Measurements from ENCODE around the gene SERINC2. TPM values are rescaled to one million over a fixed set of nuclear protein-coding genes. Genes with fewer than 3 reads are reported as not detected.

Gene SERINC2
- total and polyA plus RNA-seq, 2 of the 4 experiments (the other 2 are of a cell fraction) = 2.0 to 59.5 TPM

GRCh38 chr1:31413405-31414001, 490 bp downstream of the SERINC2 start:
- Histone ChIP-seq H3K9me1 (ENCODE audit: insufficient read depth, low read length) (peaks cover 50% of the 10 kb centered on the region), H3K4me1 (ENCODE audit: control insufficient read depth, insufficient read depth, low read length) (peaks cover 41% of the 10 kb centered on the region), H3K4ac (ENCODE audit: low read depth, low read length) (peak overlapping the region; percentile 94), H4K5ac (ENCODE audit: low read depth, low read length) (peak overlapping the region; percentile 84), H4K20me1 (ENCODE audit: insufficient read depth, low read length) (peaks cover 26% of the 10 kb centered on the region), H3K14ac (replicated peaks; ENCODE audit: low read depth, low read length) (peak overlapping the region; percentile 98), H2BK20ac (ENCODE audit: low read depth, low read length) (0 out of 2 replicates have a peak overlapping the region, but pooled peaks have one; percentile 78), H3K27ac (ENCODE audit: insufficient read depth, low read length) (peak overlapping the region; percentile 89), H4K91ac (ENCODE audit: insufficient read depth, low read depth, low read length) (peak overlapping the region; percentile 89), H2BK120ac (ENCODE audit: low read depth, low read length) (peak overlapping the region; percentile 89), H3K4me2 (ENCODE audit: low read depth, low read length) (peak overlapping the region; percentile 82), H3K27me3 (ENCODE audit: control insufficient read depth, insufficient read depth, low read length) (no peaks in the 10 kb centered on the region), H3K18ac (ENCODE audit: low read depth, low read length) (peak overlapping the region; percentile 91), H2BK5ac (ENCODE audit: low read depth, low read length, poor library complexity, severe bottlenecking) (peak overlapping the region; percentile 79), H2BK15ac (ENCODE audit: low read depth, low read length) (peak overlapping the region; percentile 15; the same call in 1 of the 3 replicates), H3K4me3 (ENCODE audit: insufficient read depth, low read depth, low read length) (peak overlapping the region; percentile 89), H2AK5ac (ENCODE audit: low read depth, low read length) (peak overlapping the region; percentile 70), H2AFZ (replicated peaks; ENCODE audit: low read length, poor library complexity) (peak overlapping the region; percentile 95), H3K36me3 (ENCODE audit: control insufficient read depth, insufficient read depth, low read length) (peaks cover 4% of the 10 kb centered on the region; the same call in 1 of the 2 replicates), H4K8ac (ENCODE audit: low read depth in 2 of 2, low read length in 2 of 2) (peak overlapping the region; percentile 64 to 82; a peak in 2 of 4 replicates), H2AK9ac (replicated peaks; ENCODE audit: low read depth, low read length, poor library complexity) (peak overlapping the region; percentile 98), H3K23ac (ENCODE audit: low read depth, low read length) (peak overlapping the region; percentile 93), H3K56ac (ENCODE audit: extremely low read depth, insufficient read depth, low read length) (peak overlapping the region; percentile 42; the same call in 1 of the 2 replicates), H3K9ac (ENCODE audit: low read depth, low read length) (peak overlapping the region; percentile 96), H3K79me1 (ENCODE audit: low read depth in 1 of 2, low read length in 2 of 2) (peaks cover 0 to 48% of the 10 kb centered on the region in 2 experiments; a peak in 3 of 4 replicates), H3K9me3 (ENCODE audit: control insufficient read depth, insufficient read depth, low read length) (no peaks in the 10 kb centered on the region)
- dilution Hi-C loops (cut with HindIII; ENCODE audit: low sequenced_read_pairs, unreplicated experiment) (no loop called here), intact Hi-C loops (cut with micrococcal nuclease) (no loop called here), in situ Hi-C loops (cut with MboI; ENCODE audit: low sequenced_read_pairs) (no loop called here)
- ChIA-PET CTCF (interaction anchor here (0.7 to 1.3 kb wide), 4 partner anchors 9 to 209 kb away, joined by 3 to 5 read pairs (median 4); no protein-coding TSS in a partner anchor), POLR2A (ENCODE audit: unreplicated experiment) (no interaction called here)
- DNase-seq (no peak), ATAC-seq (ENCODE audit: low read depth) (peak; percentile 37)
- BruUV-seq (replicated peaks) = no TSS peak
- 1% methylated on average over 37 of the region's 54 CpGs; no CpG with 5 or more reads in 1 of the 2 experiments for WGBS, 2 experiments (ENCODE audit: extremely low coverage in 2 of 2, insufficient read length in 1 of 2)
- TF ChIP-seq, protein P1, sequence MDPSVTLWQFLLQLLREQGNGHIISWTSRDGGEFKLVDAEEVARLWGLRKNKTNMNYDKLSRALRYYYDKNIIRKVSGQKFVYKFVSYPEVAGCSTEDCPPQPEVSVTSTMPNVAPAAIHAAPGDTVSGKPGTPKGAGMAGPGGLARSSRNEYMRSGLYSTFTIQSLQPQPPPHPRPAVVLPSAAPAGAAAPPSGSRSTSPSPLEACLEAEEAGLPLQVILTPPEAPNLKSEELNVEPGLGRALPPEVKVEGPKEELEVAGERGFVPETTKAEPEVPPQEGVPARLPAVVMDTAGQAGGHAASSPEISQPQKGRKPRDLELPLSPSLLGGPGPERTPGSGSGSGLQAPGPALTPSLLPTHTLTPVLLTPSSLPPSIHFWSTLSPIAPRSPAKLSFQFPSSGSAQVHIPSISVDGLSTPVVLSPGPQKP (IDR thresholded peaks at IDR 0.05; ENCODE audit: borderline replicate concordance, low read depth, low read length) = no peak

All from IMR-90 (cell line).